Measurements from ENCODE around the gene ARHGEF2. TPM values are rescaled to one million over a fixed set of nuclear protein-coding genes. Genes with fewer than 3 reads are reported as not detected.

The ARHGEF2 gene
- total RNA-seq: 51.3 and 70.6 TPM in 2 replicates

DNA sequence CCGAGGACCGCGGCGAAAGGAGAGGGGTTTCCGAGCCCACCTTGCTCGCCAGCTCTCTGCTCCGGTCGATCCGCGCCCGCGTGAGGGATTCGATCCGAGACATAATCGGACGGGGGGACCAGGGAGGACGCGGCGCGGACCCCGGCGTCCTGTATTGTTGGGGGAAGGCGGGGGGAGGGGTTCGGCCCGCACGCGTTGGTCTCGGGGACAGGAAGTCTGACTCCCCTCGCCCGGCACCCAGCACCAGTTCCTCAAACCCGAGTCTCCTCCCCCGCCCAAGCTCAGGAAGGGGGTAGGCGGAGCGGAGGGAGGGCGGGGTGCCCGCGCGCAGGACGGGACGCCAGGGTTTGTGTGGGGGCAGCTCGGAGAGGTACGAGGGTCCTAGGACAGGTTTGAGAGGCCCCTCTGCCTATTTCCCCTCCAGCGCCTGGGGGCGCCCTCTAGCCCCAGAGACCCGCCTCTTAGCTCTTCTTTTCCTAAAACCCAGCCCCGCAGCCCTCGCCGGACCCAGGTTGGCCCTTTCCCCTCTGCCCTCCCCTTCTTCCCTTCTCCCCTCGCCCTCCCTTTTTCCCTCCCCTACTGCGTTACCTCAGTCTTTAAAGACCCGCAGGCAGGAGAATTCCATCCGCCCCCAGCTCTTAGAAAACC lies at the start of gene ARHGEF2:
ARHGEF2 (minus strand) TSS at position 223 of the 648 bp plus-strand sequence; CDS start at position 103, 120 bp downstream.

DNA sequence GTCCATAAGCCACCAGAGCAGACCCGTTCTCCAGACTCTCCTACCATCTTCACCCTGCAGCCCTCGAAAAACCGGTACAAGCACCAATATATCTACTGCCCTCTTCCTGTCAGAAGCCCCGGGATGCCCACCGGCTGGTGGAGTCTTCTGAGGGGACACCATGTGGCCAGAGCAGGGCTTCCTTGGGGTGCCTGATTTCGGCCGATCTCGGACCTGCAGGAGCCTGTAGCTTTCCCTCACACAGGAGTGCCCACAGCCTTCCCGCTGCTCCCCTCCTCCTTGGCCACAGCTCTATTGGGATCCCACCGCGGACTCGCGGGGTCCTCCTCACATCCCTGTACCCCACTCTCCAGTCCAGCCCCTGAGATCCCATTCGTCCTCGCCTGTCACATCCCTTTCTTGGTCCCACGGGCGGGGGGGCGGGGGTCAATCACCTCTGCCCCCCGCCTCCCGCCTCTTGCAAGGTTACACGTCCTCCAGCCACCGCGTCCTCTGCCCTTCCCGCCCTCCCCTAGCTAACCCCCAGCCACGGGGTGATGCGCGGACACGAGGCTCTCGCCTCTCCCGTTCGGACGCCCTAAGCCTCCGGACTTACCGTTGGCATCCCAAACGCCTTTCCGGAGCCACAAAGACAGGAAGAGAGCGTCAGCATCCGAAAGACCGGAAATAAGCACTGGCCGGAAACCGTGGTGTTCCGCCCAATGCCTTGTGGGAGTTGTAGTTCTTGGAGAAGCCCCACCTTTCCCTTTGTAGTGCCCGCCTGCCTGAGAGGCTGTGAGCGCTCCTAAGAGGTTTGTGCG lies 42.1 kb upstream of the ARHGEF2 start, which contains the start of gene SSR2:
SSR2 (minus strand) TSS at position 659 of the 800 bp plus-strand sequence. CDS start 784 bp downstream, outside the sequence.

DNA sequence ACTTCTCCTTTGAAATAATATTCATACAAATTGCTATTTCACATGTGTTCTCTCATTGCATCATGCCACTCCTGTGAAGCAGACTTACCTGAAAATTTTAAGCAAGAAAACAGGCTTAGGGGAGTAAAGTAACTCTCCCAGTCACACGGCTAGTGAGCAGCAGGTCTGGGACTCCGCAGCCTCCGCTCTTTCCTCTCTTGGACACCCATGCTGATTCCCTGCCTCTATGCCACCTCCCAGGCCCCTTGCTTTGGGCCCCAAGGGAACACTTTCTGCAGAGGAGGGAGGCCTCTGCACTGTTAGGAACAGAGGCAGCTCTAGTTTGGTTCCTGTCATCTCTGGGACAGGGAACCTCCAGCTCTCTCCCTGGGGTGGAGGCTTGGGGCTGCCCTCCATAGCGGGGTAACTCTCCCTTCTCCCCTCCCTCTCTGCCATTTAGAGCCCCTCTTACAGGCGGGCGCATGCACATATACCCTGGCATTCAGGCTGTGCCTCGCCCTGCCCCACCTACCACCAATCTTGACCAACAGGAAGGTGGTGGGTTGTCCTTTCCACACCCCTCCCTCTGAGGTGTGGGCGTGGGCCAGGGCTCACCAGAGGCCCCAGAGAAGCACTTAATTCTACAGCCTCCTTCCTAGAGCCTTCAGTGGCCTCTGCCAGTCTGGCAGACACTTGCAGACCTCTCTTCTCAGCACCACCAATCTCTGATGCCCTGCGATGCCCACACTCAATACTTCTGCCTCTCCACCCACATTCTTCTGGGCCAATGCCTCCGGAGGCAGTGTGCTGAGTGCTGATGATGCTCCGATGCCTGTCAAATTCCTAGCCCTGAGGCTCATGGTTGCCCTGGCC lies 37.1 kb downstream of the ARHGEF2 start, which contains the start of gene RXFP4:
RXFP4 (plus strand) TSS at position 646 of the 852 bp plus-strand sequence; CDS start at position 718, 72 bp downstream.

DNA sequence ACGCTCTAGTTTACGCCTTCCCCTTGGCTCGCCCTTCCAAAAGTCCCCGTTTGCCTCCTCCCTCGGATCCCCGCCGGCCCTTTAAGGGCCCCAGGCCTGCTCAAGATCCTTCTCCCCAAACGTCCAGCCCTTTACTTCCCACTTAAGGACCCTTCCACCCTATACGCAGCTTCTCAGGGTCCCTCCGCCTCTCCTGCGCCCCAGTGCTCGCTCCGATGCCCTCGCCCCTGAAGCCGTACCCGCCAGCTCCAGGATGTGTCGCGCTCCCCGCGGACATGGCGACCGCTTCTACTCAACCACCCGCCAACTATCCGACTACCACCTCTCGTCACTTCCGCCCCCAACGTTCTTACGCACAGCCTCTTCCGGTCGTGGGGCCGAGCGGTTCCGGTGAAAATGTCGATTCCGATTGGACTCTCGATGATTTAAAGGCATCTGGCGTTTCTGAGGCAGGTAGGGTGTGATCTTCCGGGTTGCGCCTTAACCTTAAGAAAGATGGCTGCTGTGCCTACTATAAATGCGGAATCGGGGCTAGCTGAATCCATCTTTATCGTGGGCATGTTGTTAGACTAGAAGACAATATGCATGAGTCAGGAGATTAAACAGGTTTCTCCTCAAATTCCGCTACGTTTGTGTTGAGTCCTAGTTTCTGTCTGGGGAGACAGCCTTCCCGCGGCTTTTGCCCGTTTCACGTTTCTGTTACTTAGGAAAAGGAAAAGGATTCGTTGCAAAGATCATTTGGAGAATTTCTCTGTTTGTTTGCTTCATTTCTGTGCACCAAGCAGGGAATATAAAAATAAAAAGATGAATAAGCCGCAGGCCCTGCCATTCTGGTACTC lies 44.0 kb downstream of the ARHGEF2 start, which contains the start of gene KHDC4:
KHDC4 (minus strand) TSS at position 317 of the 839 bp plus-strand sequence; CDS start at position 277, 40 bp downstream.

DNA sequence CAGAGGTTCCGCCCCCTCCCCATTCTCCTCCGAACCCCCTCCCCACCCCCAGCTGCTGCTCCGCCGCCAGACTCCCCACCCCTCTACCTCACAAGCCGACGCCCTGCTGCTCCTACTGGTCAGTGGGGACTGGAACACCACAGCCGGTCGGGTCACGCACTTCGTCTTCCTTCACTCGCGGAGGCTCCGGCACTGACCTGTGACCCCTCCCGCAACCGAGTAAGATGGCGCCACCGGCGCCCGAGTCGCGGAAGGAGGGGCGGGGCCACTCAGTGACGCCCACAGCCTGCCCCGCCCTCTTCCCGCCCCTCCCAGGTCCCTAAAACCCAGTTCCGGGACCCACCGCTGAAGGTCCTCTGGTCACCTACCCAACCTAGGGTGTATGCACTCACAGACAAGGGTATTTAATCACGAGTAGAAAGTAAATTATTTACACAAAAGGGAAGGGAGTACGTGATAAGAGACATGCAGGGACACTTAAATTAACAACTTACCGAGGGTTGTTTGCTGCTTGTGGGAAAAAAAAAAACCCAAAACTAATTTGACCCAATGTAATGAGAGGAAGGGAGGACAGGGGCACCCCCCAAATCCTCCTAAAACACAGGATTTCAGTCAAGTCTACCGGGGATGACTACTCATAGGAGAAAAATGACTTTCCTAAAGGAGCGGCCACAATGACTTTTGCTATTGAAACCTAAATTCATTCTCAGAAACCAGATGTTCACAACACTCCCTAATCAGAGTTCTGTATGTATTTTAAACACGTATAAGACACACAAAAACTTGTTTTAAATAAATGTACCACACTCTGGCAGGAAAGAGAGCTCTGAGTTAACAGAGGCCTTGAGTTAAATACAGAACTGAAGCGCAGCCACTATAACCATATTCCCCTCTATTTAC lies 66.9 kb downstream of the ARHGEF2 start, which contains the start of gene RIT1:
RIT1 (minus strand) TSS at position 194 of the 900 bp plus-strand sequence. CDS start 588 bp downstream, outside the sequence.

Other genes with a start within 250 kb of the ARHGEF2 start
- gene GON4L, start 121.3 kb downstream of the ARHGEF2 start, total RNA-seq: 23.3 and 28.0 TPM in 2 replicates
- gene SYT11, start 119.0 kb downstream of the ARHGEF2 start, total RNA-seq: 12.8 and 15.4 TPM in 2 replicates
- gene RIT1, start 67.2 kb downstream of the ARHGEF2 start, total RNA-seq: 42.5 and 46.3 TPM in 2 replicates
- gene KHDC4, start 44.1 kb downstream of the ARHGEF2 start, total RNA-seq: 14.7 and 21.4 TPM in 2 replicates
- gene RXFP4, start 36.9 kb downstream of the ARHGEF2 start, total RNA-seq: under 0.01 TPM in 1 of 2 replicates, not detected in the other
- 351 and 443 TPM in 2 replicates for gene SSR2, start 42.4 kb upstream of the ARHGEF2 start, total RNA-seq
- 10.5 and 13.6 TPM in 2 replicates for gene UBQLN4, start 75.3 kb upstream of the ARHGEF2 start, total RNA-seq
- gene LAMTOR2, start 76.2 kb upstream of the ARHGEF2 start, total RNA-seq: 79.8 and 102 TPM in 2 replicates
- not detected in 2 replicates for gene RAB25, start 82.6 kb upstream of the ARHGEF2 start, total RNA-seq
- gene MEX3A, start 103.9 kb upstream of the ARHGEF2 start, total RNA-seq: 2.9 and 4.8 TPM in 2 replicates
- gene LMNA, start 136.2 kb upstream of the ARHGEF2 start, total RNA-seq: 254 and 363 TPM in 2 replicates
- gene SEMA4A, start 175.0 kb upstream of the ARHGEF2 start, total RNA-seq: 0.52 and 0.65 TPM in 2 replicates
- gene SLC25A44, start 215.6 kb upstream of the ARHGEF2 start, total RNA-seq: 10.1 and 10.3 TPM in 2 replicates
- 58.4 and 60.4 TPM in 2 replicates for gene PMF1, start 234.5 kb upstream of the ARHGEF2 start, total RNA-seq